SK-N-DZ (cell line): Measurements from ENCODE around the gene ZGLP1.

ENCODE experiments used
- DNase-seq: peaks from one replicate; pipeline ENCODE4 v3.0.0-alpha.2; 2015; ENCODE audit warnings: low spot score

ZGLP1 gene

DNA sequence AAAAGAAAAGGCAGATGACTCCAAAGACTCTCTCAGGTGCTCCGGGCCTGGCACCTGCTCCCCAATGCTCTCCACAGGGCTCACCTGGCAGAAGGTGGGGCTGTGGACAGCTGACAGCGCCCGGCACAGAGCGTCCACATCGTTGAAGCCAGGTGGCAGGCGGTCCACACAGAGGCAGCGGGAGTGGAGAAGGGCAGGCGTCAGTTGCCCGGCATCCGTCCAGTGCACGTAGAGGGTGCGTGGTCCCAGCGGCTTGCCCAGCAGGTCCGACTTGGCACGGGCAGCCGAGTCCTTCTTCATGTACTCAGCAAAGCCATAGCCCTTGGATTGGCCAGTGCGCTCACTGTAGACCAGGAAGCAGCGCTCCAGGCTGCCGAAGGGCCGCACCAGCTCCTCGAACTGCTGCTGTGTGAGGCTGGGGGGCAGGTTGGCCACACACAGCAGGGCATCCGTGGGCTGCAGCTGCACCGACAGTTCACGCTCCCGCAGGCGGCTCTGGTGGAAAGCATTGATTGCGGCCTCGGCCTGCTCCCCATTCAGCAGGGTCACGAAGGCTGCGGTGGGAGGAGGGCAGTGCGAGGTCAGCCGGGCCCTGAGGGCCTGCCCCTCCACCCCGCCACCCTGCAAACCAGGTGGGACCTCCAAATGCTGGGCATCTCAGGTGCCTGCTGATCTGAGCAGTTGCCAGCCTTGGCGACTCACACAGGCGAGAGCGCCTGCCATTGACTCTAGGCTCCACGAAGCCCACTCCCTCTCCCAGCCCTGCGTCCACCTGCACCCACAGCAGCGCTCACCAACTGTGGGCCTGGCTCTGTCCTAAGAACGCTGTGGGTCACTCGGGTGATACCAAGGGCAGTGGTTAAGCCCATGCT, 19.2 kb upstream of the ZGLP1 start:
- DNase-seq: no peak

DNA sequence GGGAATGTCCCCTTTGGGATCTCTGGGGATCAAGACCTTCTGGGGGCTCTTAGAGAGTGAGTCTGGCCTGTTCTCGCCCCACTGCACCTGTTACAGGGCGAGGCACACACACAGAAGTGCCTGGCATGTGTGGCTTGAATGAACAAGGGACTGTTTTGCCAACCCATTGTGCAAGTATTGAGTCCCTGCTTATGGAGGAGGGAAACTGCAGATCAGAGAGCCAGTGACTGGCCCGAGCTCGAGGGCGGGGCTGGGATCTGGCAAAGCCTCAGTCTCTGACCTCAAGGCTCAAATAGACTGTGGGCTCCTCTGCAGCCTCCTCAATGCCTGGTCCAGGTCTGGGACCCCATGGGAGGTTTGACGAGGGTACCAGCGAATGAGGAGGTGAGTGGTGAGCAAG, 18.2 kb upstream of the ZGLP1 start:
- no peak for DNase-seq

GRCh38 chr19:10325732-10326131, 16.1 kb upstream of the ZGLP1 start:
- no peak for DNase-seq

DNA sequence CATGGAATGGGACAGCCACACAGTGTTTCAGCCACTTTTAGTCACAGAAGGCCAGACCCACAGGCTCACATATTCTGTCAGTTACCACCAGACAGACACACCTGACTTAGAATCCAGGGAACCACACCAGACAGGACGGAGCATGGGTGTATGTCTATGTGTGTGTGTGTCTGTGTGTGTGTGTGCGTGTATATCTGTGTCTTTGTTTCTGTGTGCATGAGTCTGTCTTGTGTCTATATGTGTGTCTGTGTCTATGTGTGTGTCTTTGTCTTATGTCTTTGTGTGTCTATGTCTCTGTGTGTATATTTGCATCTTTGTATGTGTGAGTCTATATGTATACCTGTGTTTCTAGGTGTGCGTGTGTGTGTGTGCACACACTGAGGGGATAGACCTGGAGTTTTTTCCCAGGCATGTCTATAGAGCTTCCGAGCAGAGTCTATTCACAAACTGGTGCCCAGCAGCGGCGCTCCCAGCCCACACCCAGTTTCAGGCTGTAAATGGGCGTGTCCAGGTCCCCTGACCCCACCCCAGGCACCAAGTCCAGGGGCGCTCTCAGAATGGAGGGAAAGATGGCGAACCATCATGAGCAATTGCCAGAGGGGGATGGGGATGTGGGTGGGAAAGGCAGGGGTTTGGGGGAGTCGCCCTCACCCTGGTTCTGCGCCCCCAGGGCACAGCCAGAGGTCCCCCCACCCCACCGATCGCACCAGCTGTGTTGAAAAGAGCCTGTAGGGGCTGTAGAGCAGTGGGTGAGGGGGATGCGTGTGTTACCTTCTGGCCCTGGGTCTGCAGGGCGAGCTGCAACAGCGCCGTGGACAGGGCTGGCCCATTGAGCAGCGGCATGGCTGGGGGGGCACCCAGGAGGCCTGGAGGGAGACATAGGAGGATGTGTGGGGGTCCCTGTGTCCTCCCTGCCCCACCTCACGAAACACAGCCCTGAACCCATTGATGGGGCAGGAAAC, 12.5 kb upstream of the ZGLP1 start:
- no peak for DNase-seq

- DNase-seq: no peak
Measured at GRCh38 chr19:10321417-10321797, 11.8 kb upstream of the ZGLP1 start.

- DNase-seq: no peak
Measured at GRCh38 chr19:10320602-10321416, 11.2 kb upstream of the ZGLP1 start.

DNA sequence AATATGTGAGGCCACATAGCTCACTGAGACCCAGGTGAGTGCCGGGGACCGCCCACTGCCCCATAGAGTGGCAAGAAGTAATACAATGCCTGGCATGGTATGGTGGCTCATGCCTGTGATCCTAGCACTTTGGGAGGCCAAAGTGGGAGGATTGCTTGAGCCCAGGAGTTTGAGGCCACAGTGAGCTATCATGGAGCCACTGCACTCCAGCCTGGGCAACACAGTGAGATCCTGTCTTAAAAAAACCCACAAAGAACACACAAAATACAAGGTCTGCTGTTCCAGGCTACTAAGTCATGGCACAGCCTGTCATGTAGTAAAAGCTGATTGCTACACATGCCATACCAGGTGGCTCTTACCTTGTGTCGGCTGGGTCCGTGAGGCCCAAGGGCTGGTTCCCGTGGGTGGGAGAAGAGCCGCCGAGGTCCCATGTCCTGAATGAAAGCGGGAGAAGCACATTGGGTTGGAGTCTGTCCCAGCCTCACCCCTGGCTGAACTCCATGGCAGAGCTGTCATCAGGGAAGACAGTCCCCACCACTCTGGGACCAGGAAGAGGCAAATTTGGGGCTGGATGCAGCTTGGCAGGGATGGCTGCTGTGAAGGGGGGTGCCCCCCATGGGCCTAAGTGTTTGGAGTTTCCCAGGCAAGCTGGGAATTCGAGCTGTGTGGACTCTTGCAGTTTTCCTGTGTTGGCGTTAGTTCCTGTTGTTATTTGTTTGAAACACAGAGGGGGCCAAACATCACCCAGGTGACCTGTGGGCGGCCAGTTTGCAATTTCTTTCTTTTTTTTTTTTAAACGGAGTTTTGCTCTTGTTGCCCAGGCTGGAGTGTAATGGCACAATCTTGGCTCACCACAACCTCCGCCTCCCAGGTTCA, 9.4 kb upstream of the ZGLP1 start:
- DNase-seq: no peak

DNA sequence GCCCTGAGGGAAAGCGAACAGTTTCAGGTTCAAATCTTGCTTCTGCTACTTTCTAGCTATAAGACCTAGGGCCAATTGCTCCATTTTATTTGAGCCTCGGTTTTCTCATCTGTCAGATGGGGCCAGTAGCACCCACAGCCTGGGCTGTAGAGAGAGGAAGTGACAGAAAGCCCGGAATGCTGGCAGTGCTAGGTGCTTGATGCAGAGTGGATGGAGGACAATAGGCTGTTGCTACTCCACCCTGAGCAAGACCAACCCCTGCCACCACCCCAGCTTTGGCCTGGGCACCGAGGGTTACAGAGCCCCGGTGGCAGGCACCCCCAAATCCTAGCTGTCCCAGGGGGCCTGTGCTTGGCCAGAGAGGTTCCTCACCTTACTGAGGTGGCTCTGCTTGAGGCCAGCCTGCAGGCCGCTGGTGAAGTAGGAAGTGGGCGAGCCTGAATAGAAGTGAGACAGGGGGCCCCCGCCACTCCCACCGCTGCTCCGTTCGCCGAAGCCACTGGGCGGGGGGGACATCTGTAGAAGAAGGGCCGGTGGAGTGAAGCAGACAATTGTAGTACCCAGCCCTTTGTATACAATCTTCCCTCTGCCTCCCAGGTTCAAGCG, 8.3 kb upstream of the ZGLP1 start:
- DNase-seq: no peak

GRCh38 chr19:10317045-10317856, 7.6 kb upstream of the ZGLP1 start:
- DNase-seq: no peak

DNA sequence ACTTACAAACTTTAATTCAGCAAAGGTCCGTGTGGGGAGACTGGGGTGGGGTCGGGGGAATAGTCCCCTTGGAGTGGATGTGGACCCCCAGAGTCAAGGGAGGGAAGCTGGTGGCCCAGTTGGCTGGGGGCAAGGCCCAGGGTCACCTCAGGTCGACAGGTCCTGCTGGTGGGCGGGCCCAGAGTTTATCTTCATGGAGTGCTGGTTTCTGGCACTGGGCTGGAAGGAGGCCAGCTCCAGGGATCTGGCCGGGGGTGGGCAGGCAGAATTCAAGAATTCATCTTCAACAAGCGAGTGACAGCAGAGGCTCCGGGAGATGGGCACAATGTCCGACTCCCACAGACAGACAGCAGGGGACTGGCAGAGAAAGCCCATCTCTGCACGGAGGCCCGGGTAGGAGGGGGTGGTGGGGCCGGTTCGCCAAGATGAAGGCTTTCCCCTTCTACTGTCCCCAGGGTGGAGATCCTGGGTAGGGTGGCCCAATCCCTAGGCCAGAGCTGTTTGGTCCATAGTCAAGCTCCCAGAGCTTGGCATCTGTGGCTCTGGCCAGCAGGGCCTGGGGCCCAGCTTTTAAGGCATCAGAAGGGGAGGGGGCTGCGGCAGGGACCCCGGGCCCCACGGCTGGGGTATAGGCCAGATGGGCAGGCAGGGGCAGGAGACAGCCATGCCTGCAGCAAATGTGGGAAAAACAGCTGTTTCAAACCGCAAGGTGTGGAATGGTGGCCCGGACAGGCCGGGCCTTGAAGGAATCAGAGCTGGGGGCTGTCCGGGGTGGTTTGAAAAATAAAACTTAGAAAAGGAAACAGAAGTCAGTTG, 6.8 kb upstream of the ZGLP1 start:
- no peak for DNase-seq

- DNase-seq: peak; percentile 85
Measured at GRCh38 chr19:10315335-10316214, 6.0 kb upstream of the ZGLP1 start, which contains the start of gene FDX2. Gene FDX2, minus strand, starts transcription at chr19:10316015. Its CDS starts 19 bp downstream, at chr19:10315996.

DNA sequence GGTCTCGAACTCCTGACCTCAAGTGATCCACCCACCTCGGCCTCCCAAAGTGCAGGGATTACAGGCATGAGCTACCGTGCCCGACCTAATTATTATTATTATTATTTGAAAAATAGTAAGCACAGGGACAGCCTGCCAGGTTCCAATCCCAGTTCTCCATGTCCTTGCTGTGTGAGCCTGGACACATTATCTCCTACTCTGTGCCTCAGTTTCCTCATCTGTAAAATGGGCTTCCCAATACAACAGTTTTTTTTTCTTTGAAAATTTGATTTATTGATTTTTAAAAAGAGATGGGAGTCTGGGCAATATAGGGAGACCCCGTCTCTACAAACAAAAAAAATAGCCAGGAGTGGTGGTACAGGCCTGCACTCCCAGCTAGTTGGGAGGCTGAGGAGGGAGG, 3.3 kb downstream of the ZGLP1 start:
- no peak for DNase-seq

- DNase-seq: no peak
Measured at GRCh38 chr19:10305139-10305806, 4.3 kb downstream of the ZGLP1 start.

- no peak for DNase-seq
Measured at GRCh38 chr19:10299545-10300458, 9.8 kb downstream of the ZGLP1 start.

GRCh38 chr19:10295847-10296591, 13.6 kb downstream of the ZGLP1 start:
- no peak for DNase-seq
